Upper lobe of right lung (tissue), 1 donor: Measurements from ENCODE around the gene KHDC1. TPM values are rescaled to one million over a fixed set of nuclear protein-coding genes. Genes with fewer than 3 reads are reported as not detected.
A peak's percentile ranks its signal among the peaks of the same experiment; 100 is the strongest.
"Not testable (repeated sequence)": the region's sequence is repeated elsewhere in the genome, so short reads cannot be mapped to it uniquely, and the experiment has no call there.

Source experiments
- ATAC-seq: fragments of 200-7000 bp; cut with Tn5 transposase; one replicate; pipeline ENCODE4 v1.9.1; 2020; ENCODE audit warnings: mild to moderate bottlenecking, moderate library complexity
- DNase-seq: peaks from one replicate; pipeline ENCODE4 v3.0.0-alpha.2; 2020
- H3K27ac ChIP-seq: fragments of 200-600 bp; one replicate; pipeline ENCODE4 v1.8.0; 2022
- H3K27me3 ChIP-seq: fragments of 200-600 bp; one replicate; pipeline ENCODE4 v1.8.0; 2022; ENCODE audit warnings: mild to moderate bottlenecking
- H3K36me3 ChIP-seq: fragments of 200-600 bp; one replicate; pipeline ENCODE4 v1.8.0; 2022
- H3K4me1 ChIP-seq: fragments of 200-600 bp; one replicate; pipeline ENCODE4 v1.8.0; 2022
- H3K4me3 ChIP-seq: fragments of 200-600 bp; one replicate; pipeline ENCODE4 v1.8.0; 2022; ENCODE audit warnings: mild to moderate bottlenecking
- H3K9me3 ChIP-seq: fragments of 200-600 bp; one replicate; pipeline ENCODE4 v1.8.0; 2022
- CTCF ChIP-seq: fragments of 200-600 bp; IDR thresholded peaks from one replicate; pipeline ENCODE4 v1.8.0; 2022; ENCODE audit warnings: antibody characterized with exemption
- intact Hi-C: fragments of 100-400 bp; cut with DNase I; formaldehyde crosslinking; loops from one replicate; pipeline ENCODE4 v1.11.0; 2022
- total RNA-seq: library from RNA; stranded (reverse); fragmentation: NEBNext Ultra II Directional; extraction: Animal tissue kit (Norgen Biotek cat#: 25700); gene quantifications from one replicate; pipeline ENCODE4 v1.2.1, GENCODE V29; 2021
- donor health status: DM: no; HTN: yes; CAD: no; lungs with severe emphysema.

Gene KHDC1
- total RNA-seq, 1 donor from 2014 or later: 1.9 TPM

DNA sequence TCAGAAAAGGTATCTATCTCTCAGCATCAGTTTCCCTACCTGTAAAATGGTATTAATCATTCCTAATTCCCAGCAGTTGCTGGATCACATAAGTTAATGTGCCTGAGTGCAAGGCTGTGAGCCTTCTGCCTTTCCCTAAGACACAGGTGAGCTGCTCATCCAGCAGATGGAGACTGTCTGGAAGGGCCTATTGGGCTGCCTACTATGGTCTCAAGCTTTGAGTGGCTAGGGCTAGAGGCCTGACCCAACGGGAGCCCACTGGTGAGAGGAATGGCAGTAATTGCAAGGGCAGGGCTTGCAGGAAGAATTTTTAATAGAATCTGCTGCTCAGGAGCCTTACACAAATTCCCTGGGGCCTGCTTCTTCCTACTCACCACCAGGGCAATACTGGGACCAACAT, 4.3 kb downstream of the KHDC1 start:
- no peak for ATAC-seq
- intact Hi-C loops: no loop called here
- Histone ChIP-seq H3K9me3 (no peaks in the 10 kb centered on the region), H3K36me3 (no peaks in the 10 kb centered on the region), H3K27me3 (no peaks in the 10 kb centered on the region), H3K4me3 (no peak overlapping the region), H3K4me1 (peaks cover 3% of the 10 kb centered on the region), H3K27ac (no peak overlapping the region)
- TF ChIP-seq CTCF: no peak
- DNase-seq: no peak

DNA sequence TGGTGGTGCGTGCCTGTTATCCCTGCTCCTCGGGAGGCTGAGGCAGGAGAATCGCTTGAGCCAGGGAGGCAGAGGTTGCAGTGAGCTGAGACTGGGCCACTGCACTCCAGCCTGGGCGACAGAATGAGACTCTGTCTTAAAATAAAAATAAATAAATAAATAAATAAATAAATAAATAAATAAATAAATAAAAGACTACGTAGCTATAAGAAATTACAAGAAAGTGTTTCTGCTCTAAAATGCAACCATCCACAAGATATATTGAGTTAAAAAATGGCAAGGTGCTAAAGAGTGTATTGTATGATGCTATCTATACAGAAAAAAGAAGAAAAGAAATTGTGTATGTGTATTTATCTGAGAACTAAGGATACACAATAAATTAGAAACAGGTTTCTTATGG, 8.7 kb downstream of the KHDC1 start:
- H3K4me3 ChIP-seq, intact Hi-C loops, H3K9me3 ChIP-seq, H3K27ac ChIP-seq, H3K4me1 ChIP-seq, H3K36me3 ChIP-seq, H3K27me3 ChIP-seq, DNase-seq, ATAC-seq: not testable (repeated sequence)

- ATAC-seq (no peak), DNase-seq (no peak)
- Histone ChIP-seq H3K4me3 (no peak overlapping the region), H3K36me3 (no peaks in the 10 kb centered on the region), H3K9me3 (no peaks in the 10 kb centered on the region), H3K27me3 (no peaks in the 10 kb centered on the region), H3K27ac (no peak overlapping the region), H3K4me1 (no peaks in the 10 kb centered on the region)
- intact Hi-C loops: no loop called here
- TF ChIP-seq CTCF: no peak
Measured at GRCh38 chr6:73252703-73253102, 10.3 kb downstream of the KHDC1 start.

DNA sequence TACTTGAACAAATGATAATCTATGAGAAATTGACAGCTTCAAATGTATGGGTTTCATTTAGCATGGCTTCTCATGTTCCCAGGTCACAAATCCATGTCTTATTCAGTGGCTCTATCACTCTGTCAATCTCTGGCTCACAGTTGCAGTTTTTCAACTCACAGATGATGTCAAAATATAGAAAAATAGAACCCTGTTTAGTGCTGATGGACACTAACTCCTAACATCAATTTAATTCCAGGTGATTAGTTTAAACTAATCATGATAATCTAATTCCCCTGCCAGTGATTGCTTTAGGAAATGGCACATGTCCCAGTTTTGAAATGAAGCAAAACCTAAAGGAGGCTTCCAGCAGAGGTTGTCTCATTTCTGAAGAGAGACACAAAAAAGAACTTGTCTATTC, 13.0 kb downstream of the KHDC1 start:
- Histone ChIP-seq H3K4me3 (no peak overlapping the region), H3K9me3 (no peaks in the 10 kb centered on the region), H3K4me1 (no peaks in the 10 kb centered on the region), H3K27me3 (no peaks in the 10 kb centered on the region), H3K36me3 (no peaks in the 10 kb centered on the region), H3K27ac (no peak overlapping the region)
- no peak for TF ChIP-seq CTCF
- no peak for DNase-seq
- intact Hi-C loops: no loop called here
- no peak for ATAC-seq

- Histone ChIP-seq H3K27ac (no peak overlapping the region), H3K27me3 (no peaks in the 10 kb centered on the region), H3K9me3 (no peaks in the 10 kb centered on the region), H3K4me1 (no peaks in the 10 kb centered on the region), H3K4me3 (no peak overlapping the region), H3K36me3 (no peaks in the 10 kb centered on the region)
- DNase-seq (no peak), ATAC-seq (peak; percentile 53)
- TF ChIP-seq CTCF: no peak
- intact Hi-C loops: no loop called here
Measured at GRCh38 chr6:73248192-73248903, 14.6 kb downstream of the KHDC1 start.

DNA sequence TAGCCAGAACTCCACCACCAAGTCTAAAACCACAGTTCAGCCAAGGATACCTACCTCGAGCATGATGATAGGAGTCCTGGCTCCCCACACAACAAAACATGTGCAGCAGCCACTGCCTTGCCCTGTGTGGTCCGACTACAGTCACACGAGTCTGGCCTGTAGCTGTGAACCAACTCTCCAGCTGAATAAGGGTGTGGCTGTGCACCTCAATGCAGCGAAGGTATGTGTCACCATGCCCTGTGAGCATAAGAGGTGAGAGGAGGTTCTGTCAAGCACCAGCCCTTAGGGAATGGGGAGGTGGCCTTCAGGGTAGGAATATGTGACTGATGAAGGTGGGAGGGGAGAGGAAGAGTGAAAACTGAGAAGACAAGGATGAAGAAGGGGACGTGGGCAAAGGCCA, 21.0 kb downstream of the KHDC1 start:
- intact Hi-C loops: no loop called here
- no peak for DNase-seq
- ATAC-seq: no peak
- Histone ChIP-seq H3K27ac (no peak overlapping the region), H3K27me3 (no peaks in the 10 kb centered on the region), H3K4me3 (no peak overlapping the region), H3K9me3 (no peaks in the 10 kb centered on the region), H3K4me1 (no peaks in the 10 kb centered on the region), H3K36me3 (no peaks in the 10 kb centered on the region)
- no peak for TF ChIP-seq CTCF
